NCI-H526 treated with DMSO at 0.1 percent for 48 hours (cell line): ENCODE measurements around the gene ST6GALNAC5.

ENCODE experiments used
- DNase-seq: peaks from one replicate; lab custom pipeline; 2025; lab: John Stamatoyannopoulos, UW

Gene ST6GALNAC5

DNA sequence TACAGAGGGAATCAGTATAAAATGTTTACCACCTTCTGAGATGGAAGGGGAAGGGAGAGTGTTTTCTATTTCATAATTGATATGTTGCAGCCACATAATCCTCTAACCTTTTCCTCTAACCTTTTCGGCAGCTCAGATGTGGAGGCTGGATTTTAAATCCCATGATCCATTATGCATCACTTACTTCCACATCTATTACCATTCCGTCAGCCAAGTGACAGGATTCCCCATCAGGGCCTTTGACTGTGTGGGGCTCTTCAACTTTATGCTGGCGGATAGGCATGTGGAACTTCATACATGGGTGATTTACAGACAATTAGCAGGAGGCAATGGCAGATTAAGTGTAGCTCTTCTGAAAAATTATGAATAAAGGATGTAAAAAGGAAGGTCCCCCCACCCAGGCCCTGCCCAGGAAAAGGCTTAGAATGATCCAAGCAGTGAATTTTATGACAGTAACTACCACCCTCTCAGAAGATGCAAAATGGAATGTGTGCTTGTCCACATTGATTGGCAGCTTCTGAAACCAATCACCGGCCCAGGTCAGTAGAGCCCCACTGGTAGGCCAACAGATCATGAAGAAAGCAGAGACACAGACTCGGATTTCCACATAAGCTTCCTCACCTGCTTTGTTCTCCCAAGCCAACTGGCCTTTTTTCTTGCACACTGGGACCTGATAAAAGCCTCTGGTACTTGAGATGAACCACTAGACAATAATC is 147.0 kb downstream of the ST6GALNAC5 start:
- DNase-seq = no peak

GRCh38 chr1:77015748-77016341 is 148.6 kb downstream of the ST6GALNAC5 start:
- no peak for DNase-seq

- no peak for DNase-seq
These were observed 149.2 kb downstream of the ST6GALNAC5 start for GRCh38 chr1:77016386-77016985.

DNA sequence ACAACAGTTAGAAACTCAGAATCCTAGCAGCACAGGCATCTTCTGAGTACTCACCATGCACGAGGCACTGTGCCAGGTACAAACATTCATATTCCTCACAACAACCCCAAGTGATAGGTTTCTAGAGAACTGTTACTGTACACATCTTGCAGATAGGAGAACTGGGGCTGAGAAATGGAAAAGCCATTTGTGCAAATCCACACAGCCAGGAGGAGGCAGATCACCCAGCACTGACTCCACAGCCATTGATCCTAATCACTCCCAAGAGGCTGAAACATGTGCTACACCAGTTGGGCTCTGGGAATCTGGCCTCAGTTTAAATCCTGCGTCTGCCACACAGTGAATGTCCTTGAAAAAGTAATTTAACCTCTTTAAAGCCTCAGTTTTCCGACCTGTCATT is 151.0 kb downstream of the ST6GALNAC5 start:
- no peak for DNase-seq

DNA sequence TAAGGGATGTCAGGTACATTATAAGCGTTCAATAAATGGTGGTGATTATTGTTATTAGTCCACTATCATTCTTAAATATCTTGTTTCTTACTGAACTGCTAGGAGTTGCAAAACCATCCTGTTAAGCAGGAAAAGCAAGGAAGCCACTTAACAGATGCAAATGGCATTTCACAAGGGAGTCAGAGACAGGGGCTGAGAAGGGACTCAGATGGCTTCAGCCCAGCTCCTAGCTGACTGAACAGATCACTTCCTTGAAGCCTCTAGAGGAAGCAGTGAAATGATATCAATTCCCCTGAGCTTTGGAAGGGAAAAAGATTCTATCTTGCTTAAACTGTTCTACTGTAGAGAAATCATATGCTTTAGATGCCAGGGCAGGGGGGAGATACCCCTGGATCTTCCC is 151.5 kb downstream of the ST6GALNAC5 start:
- DNase-seq = no peak

DNA sequence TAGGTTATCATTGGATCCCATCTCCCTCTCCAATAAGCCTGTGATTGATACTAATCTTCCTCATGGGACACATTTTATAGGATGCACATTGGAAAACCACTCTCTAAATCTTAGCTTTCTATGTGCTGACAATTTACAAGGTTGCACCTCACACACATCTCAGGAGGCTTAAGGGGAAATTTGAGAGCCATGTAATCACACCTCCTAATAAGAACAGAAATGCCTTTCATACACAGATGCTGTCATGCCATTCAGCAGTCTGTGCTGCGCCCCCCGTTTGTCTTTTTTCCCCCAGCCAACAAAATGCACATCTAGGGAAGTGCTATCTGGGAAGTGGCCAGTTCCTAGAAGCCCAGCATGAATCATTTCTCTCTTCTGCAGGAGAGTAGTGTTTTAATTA is 154.5 kb downstream of the ST6GALNAC5 start:
- no peak for DNase-seq

GRCh38 chr1:77024500-77024899 is 157.2 kb downstream of the ST6GALNAC5 start:
- no peak for DNase-seq

- DNase-seq = no peak
These were observed 158.3 kb downstream of the ST6GALNAC5 start for GRCh38 chr1:77025599-77025998.

DNA sequence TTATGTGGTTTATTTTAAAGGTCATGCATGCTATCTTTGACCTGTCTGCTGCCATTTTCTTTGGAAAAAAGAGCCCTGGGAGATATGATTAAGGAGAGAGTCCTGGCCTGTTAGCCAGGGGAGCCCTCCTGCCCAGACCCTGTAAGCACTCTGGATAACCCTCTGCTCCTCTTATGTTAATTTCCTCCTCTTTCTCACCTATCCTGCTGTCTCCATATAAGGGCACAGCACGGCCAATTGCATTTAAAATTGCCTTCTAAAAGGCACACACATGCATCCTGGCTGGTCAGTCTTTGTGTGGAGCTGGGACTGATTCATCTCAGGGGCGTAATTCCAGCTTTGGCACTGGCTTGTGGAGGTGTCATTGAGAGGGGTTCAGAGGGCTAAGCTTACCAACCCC is 158.9 kb downstream of the ST6GALNAC5 start:
- DNase-seq = no peak

GRCh38 chr1:77026640-77027039 is 159.4 kb downstream of the ST6GALNAC5 start:
- DNase-seq = no peak

- DNase-seq = no peak
These were observed 160.6 kb downstream of the ST6GALNAC5 start for GRCh38 chr1:77027847-77028246.

GRCh38 chr1:77030401-77031105 is 163.3 kb downstream of the ST6GALNAC5 start:
- DNase-seq = no peak

DNA sequence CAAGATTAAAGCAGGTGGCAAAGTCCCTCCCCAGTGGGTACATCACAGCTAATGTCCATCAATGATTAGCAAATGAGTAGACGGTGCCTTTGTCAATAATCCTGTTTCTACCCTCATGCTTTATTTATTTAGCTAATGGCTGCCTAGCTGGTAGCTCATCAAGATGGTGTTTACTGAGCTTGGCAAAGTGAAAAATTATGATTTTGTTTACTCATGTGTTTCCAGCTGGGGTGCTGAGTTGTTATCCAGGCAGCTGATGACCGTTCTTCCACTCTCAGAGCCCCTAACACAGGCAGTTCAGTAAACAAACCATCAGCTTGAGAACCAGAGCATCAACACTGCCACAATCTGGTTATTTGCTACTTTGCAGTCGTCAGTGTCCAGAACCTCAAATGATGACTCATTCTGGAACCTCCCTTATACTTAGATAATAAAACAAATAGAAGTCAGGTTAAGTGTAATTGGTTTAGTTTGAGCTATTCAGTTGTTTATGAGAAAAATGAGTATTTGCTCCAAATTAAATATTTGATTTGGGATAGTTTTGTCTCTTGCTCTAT is 163.9 kb downstream of the ST6GALNAC5 start:
- peak; percentile 19 for DNase-seq

- no peak for DNase-seq
These were observed 169.3 kb downstream of the ST6GALNAC5 start for GRCh38 chr1:77036560-77036959.

DNA sequence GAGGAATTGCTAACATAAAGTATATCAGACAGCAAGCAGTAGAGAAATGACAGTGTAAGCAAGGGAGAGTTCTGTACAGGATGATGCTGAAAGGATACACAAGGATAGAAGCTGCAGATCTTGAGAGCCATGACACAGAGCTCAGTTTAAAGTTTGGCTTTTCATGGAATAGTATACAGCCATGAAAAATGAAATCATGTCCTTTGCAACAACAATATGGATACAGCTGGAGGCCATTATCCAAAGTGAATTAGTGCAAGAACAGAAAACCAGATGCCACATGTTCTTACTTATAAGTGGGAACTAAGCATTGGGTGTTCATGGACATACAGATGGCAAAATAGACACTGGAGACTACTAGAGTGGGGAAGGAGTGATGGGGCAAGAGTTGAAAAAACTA is 169.8 kb downstream of the ST6GALNAC5 start:
- no peak for DNase-seq

DNA sequence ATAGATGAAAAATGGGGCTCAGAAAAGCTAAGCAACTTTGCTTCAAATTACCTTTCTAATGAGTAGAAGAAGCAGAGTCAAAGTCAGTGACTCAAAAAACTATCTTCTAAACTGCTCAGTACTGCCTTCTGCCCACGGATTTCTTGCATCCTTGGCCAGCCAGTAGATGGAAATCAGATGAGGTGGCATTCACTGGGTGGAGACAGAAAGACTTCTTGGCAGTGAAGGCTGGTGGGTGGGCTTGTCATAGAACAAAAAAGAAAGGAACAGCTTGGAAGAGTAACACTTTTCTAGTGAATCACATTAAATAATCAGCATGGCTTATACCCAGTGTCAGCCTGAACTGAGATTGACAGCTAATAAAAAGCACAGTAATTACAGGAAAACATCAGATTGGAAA is 170.7 kb downstream of the ST6GALNAC5 start:
- DNase-seq = no peak

GRCh38 chr1:77039111-77039510 is 171.8 kb downstream of the ST6GALNAC5 start:
- DNase-seq = no peak

- DNase-seq = no peak
These were observed 172.5 kb downstream of the ST6GALNAC5 start for GRCh38 chr1:77039739-77040138.

GRCh38 chr1:77040826-77041225 is 173.5 kb downstream of the ST6GALNAC5 start:
- DNase-seq = no peak

GRCh38 chr1:77044133-77044849 is 177.0 kb downstream of the ST6GALNAC5 start:
- no peak for DNase-seq

DNA sequence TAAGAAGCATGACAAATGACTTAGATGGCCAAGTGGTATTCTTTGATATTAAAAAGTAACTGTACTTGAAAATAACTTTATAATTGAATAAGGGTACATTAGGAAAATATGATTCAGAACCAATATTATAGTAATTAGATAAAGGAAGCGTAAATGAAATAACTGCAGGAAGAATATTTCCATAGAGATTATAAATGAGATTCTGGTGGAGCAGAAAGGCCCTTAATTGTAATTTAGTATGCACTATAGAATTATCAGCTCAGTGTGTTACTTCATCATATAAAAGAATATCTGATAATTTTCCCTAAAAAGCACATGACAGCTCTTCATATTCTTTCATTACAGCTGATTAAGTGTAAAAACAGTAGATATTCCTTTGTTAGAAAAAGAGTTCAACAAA is 180.3 kb downstream of the ST6GALNAC5 start:
- no peak for DNase-seq
